HG03196 (cell line): ENCODE measurements around the gene CELF5.
"Not testable (repeated sequence)": the region's sequence is repeated elsewhere in the genome, so short reads cannot be mapped to it uniquely, and the experiment has no call there.

Experiments
- ATAC-seq: cut with Tn5 transposase; IDR thresholded peaks from one replicate; pipeline ENCODE4 v1.9.1; 2021; ENCODE audit not compliant: unreplicated experiment

CELF5 gene

DNA sequence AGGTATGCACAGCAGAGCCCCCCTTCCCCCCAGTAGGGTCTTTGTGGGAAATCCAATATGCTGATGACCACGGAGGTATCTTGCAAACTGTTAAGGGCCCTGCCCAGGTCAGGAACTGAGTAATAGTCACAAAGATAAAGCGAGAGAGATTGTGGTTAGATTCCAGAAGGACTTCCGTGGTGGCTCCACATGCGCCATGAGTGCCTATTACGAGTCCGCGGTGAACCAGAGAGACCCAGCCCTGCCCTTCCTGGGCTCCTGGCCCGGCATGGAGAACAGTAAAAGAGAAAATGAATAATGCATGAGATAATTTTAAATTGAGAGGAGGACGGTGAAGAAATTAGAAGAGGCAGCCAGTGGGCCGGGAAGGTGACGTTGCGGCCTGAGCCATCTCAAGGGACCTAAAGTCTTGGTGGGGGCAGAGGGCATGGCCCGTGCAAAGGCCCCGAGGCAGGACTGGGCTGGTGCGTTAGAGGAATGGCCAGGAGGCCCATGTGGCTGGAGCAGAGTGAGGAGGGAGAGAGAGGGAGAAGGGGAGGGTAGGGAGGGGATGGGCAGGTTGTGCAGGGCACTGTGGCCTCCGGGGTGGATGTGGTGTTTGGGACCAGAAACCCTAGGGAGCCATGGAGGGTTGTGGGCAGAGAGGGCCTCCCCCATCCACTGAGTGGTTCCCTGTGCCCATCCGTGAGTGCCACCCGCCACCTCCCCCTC is 95.3 kb downstream of the CELF5 start:
- no peak for ATAC-seq

DNA sequence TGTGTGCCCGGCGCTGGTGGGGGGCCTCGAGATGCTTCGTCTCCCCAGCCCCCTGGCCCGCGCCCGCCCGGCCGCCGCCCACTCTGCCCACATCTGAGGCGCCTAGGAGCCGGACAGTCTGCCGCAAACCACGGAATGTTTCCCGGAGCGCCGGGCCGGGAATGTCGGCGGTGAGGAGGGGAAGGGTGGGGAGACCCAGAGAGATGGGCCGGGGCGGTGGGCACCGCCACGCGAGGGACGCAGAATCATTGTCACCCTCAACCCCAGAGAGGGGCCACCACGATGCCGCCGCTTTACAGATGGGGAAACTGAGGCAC is 95.9 kb downstream of the CELF5 start:
- ATAC-seq, result no peak

GRCh38 chr19:3320853-3321252 is 96.4 kb downstream of the CELF5 start:
- no peak for ATAC-seq

GRCh38 chr19:3321696-3322095 is 97.2 kb downstream of the CELF5 start:
- ATAC-seq, result no peak

DNA sequence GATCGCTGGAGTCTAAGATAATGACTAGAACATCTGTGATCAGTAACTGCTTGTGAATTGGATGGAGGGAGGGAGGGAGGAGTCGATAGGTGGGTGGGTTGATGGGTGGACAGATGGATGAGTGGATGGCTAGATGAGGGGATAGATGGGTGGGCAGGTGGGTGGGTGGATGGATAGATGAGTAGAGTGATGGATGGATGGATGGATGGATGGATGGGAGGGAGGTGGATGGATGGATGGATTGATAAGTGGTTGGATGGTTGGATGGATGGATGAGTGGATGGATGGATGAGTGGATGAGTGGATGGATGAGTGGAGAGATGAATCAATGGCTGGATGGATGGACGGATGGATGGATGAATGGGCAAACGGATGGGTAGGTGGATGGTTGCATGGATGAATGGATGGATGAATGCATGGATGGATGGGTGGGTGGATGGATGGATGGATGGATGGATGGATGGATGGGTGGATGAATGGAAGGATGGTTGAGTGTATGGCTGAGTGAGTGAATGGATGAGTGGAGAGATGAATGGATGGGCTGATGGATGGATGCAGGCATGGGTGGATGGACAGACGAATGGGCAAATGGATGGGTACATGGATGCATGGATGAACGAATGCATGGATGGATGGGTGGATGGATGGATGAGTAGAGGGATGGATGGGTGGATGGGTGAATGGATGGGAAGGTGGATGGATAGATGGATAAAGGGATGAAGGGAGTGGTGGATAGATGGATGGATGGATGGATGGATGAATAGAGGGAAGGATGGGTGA is 97.9 kb downstream of the CELF5 start:
- no peak for ATAC-seq

DNA sequence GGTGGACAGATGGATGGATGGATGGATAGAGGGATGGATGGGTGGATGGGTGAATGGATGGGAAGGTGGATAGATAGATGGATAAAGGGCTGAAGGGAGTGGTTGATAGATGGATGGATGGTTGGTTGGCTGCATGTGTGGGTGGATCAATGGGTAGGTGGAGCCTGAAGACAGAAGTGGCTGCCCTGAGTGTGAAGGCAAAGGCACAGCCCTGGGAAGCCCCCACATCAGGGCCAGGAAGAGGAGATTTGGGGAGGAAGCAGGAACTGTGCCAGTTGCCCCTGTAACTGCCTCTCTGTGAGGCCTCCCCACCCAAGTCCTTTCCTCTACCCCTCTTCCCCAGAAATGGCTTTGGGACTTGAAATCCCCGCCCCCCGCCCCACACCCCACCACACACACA is 98.6 kb downstream of the CELF5 start:
- no peak for ATAC-seq

DNA sequence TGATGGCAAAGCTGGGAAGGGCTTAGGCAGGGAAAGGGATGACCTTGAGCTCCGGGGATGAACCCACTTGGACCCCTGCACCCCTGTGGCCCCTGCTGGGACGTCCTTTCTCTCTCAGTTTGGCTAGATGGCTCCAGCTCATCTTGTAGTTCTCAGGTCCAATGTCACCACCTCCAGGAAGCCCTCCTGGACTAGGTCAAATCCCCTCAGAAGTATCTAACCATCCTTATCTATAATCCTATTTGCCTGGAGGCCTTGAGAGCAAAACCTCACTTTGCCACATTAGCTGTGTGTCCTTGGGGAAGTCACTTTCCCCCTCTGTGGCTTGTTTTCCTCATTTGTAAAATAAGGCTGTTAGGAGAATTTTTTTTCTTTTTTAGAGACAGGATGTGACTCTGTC is 99.2 kb downstream of the CELF5 start:
- no peak for ATAC-seq

GRCh38 chr19:3324405-3324856 is 100.0 kb downstream of the CELF5 start:
- ATAC-seq, result no peak

DNA sequence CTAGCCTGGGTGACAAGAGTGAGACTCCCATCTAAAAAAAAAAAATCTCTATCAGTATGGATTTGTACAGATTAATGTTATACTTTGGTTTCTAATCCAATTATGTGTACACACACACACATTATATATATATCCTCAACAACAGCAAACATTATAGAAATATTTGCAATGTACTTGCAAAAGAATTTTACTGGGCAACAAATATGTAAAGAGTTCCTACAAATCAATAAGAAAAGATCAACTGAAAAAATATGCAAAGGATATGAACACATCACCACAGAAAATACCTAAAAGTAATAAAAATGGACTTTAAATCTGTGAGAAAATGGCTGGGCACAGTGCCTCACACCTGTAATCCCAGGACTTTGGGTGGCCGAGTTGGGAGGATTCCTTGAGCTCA is 101.0 kb downstream of the CELF5 start:
- no peak for ATAC-seq

DNA sequence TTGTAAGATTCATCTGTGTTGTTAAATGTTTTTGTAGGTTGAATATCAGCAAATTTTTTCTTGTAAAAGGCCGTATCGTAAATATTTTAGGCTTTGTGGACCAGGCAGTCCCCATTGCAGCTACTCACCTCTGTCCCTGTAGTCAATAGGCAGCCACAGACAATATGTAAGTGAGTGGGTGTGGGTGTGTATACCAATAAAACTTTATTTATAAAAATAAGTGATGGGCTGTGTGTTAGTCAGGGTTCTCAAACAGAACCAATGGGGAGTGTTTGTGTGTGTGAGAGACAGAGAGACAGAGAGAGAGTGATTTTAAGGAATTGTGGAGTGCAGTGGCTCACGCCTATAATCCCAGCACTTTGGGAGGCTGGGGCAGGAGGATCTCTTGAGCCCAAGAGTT is 104.3 kb downstream of the CELF5 start:
- ATAC-seq, result no peak

DNA sequence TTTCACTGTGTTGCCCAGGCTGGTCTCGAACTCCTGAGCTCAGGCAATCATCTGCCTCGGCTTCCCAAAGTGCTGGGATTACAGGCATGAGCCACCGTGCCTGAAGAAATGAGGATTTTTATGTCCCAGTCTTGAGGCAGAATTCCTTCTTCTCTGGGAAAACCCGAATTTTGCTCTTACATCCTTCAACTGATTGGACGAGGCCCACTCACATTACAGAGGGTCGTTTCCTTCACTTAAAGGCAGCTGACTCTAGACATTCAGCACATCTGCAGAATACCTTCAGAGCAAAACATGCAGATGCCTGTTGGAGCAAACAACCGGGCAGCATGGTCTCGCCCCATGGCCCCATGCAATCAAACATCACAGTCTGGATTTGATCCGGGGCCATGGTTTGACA is 105.6 kb downstream of the CELF5 start:
- ATAC-seq, result no peak

GRCh38 chr19:3332232-3332631 is 107.8 kb downstream of the CELF5 start:
- not testable (repeated sequence) for ATAC-seq

DNA sequence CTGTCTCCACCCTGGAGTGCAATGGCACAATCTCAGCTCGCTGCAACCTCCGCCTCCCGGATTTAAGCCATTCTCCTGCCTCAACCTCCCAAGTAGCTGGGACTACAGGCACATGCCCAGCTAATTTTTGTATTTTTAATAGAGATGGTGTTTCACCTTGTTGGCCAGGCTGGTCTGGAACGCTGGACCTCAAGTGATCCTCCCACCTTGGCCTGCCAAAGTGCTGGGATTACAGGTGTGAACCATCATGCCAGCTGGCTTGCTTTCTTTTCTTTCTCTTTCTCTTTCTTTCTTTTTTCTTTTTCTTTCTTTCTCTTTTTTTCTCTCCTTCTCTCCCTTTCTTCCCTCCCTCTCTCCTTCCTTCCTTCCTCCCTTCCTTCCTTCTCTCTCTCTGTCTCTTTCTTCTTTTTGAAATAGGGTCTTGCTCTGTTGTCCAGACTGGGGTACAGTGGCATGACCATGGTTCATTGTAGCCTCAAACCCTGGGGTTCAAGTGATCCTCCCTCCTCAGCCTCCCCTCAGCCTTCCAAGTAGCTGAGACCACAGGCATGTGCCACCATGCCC is 108.6 kb downstream of the CELF5 start:
- ATAC-seq, result no peak

GRCh38 chr19:3333662-3334061 is 109.2 kb downstream of the CELF5 start:
- ATAC-seq, result no peak

- not testable (repeated sequence) for ATAC-seq
These were observed 110.4 kb downstream of the CELF5 start for GRCh38 chr19:3334749-3335430.

DNA sequence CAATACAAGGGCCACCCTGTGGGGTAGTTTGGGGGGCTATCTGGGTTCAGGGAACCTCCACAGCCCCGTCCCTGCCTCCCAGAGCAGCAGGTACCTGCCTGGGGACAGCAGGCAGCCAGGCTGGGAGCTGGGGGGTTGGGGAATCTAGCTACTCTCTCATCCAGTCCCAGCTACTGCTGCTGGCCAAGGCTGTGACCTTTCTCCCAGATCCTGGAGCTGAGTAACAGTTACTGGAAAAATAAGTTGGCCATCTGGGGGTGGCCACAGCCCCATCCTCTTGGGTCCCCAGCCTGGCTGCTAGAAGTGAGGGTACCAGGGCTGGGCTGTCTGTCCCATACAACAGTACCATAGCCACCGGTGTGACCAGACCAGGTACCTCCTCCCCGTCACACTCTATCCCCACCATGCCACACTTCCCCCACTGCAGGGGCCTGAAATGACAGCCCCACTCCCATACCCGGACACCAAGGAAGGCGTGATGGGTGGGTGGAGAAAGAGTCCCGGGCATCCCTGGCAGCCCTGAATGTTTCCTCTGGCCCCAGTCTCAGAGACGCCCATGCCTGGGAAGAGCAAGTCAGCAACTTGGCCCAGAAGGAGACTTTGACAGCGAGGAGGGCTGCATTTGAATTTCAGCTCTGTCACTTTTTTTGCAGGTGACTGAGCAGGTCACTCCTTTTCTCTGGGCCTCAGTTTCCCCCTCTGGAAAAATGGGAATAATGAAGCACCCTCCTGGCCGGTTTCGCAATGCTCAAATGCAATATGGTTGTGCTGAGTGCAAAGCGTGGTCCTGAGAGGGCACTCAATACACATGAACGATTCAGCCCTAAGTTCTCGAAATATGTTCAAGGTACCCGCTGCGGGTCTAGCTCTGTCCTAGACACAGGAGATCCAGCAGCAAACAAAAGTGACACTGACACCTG is 111.2 kb downstream of the CELF5 start:
- ATAC-seq, result no peak

- ATAC-seq, result no peak
These were observed 111.9 kb downstream of the CELF5 start for GRCh38 chr19:3336351-3336679.

GRCh38 chr19:3336680-3337523 is 112.4 kb downstream of the CELF5 start:
- no peak for ATAC-seq

DNA sequence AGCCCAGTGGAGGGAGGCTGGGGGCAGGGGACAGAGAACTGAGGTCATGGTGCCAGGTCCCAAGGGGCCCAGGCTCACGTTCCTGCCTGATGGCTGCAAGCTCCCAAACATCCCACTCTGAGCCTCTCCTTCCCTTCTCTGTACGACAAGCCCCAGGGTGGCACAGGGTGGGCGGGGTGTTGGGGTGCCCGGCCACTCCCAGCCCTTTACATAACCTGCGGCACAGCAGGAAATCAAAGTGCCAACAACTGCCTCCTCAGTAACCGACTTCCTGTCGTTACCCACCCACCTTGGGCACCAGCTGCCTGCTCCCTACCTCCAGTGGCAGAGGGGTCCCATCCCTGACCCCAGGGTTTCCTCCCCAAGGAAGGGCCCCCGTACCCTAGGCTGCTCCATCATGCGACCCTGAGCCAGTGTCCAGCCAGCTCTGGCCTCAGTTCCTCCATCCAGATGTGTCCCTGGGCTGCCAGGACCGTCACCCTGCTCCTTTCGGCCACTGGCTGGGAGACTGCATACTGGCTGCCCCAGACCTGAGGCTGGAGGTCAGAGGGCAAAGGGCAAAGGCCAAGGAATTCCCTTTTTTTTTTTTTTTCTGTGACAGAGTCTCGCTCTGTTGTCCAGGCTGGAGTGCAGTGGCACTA is 114.2 kb downstream of the CELF5 start:
- no peak for ATAC-seq
